ENCODE results near the gene MROH9.

The MROH9 gene

DNA sequence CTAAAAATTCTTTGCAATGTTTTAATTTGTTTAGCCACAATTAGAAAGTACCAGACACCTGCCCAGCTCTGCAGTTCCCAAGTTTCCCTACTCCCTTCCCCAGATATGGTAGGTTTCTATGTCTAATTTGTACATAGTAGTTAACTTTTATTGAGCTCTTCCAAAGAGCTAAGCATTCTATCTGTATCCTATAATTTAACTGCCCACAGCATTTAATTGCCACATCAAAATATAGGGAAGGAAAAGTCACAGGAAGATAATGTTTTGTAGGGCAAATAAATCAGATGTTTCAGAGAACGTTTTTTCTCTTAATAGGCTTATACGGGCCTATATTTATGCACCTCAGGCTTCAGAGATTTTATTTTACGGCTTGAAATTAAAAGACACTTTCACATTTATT is 139.7 kb downstream of the MROH9 start:
- Histone ChIP-seq H3K4me1 (ENCODE audit: control insufficient read depth in 1 of 2, insufficient read depth in 2 of 2, low read length in 2 of 2) (no peaks in the 10 kb centered on the region), H3K9me3 (ENCODE audit: control insufficient read depth in 1 of 2, low read length in 2 of 2) (no peaks in the 10 kb centered on the region)

DNA sequence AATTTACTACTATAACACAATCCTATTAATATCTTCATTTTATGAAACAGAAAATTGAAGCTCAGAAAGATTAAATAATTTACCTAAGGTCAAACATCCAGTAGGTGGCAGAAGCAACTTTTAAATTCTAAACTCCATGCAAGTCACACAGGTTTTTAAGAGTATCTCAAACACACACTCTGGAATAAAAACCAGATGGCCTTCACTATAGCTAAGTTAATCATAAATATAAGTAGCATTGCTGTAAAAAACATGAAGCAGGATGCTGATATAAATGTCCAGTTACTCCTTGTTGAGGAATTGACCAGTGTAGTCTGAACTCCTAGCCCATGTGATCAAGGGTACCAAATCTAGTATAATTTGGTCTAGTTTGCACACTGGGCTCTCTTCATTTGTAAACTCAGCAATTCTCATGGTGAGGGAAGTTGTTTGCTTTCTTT is 146.0 kb downstream of the MROH9 start:
- no peak overlapping the region for H3K9ac ChIP-seq (ENCODE audit: low read depth in 1 of 2, low read length in 2 of 2)
- H3K27ac ChIP-seq (ENCODE audit: low read depth, low read length), result no peak overlapping the region

More for the DNA sequence above, 139.7 kb downstream of the MROH9 start:
- Histone ChIP-seq H3K4me3 (ENCODE audit: low read depth in 1 of 2, low read length in 2 of 2) (no peak overlapping the region), H3K27ac (ENCODE audit: low read depth, low read length) (no peak overlapping the region), H3K27me3 (ENCODE audit: control insufficient read depth in 1 of 2, insufficient read depth in 2 of 2, low read length in 2 of 2) (no peaks in the 10 kb centered on the region), H3K36me3 (ENCODE audit: control insufficient read depth in 1 of 2, insufficient read depth in 2 of 2, low read length in 2 of 2) (no peaks in the 10 kb centered on the region), H3K9ac (ENCODE audit: low read depth in 1 of 2, low read length in 2 of 2) (no peak overlapping the region)

DNA sequence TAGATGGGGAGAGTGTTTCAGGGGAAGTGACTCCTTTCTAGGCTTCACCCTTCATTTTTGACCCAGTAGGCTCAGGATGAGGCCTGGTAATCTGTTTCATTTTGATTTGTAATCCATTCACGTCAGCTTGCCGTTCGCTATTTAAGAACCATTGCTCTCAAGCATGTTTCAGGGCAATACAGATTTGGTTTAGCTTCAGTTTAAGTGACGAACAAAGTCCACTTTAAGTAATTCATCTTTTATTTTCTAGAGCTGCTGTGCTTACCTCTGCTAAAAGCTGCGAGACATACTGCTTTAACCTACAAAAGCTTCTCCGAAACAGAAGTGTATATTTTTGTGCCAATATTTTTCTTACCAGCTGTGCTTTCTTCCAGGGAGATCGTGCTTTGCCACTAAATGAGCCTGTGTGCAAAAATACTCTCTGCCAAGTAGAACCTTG is 146.4 kb downstream of the MROH9 start:
- Histone ChIP-seq H3K36me3 (ENCODE audit: control insufficient read depth in 1 of 2, insufficient read depth in 2 of 2, low read length in 2 of 2) (no peaks in the 10 kb centered on the region), H3K27me3 (ENCODE audit: control insufficient read depth in 1 of 2, insufficient read depth in 2 of 2, low read length in 2 of 2) (no peaks in the 10 kb centered on the region), H3K9ac (ENCODE audit: low read depth in 1 of 2, low read length in 2 of 2) (no peak overlapping the region), H3K4me1 (ENCODE audit: control insufficient read depth in 1 of 2, insufficient read depth in 2 of 2, low read length in 2 of 2) (peaks cover 19 to 24% of the 10 kb centered on the region in 2 donors), H3K27ac (ENCODE audit: low read depth, low read length) (no peak overlapping the region), H3K9me3 (ENCODE audit: control insufficient read depth in 1 of 2, low read length in 2 of 2) (no peaks in the 10 kb centered on the region), H3K4me3 (ENCODE audit: low read depth in 1 of 2, low read length in 2 of 2) (no peak overlapping the region)

More for the DNA sequence above, 146.0 kb downstream of the MROH9 start:
- H3K27me3 ChIP-seq (ENCODE audit: control insufficient read depth in 1 of 2, insufficient read depth in 2 of 2, low read length in 2 of 2), result no peaks in the 10 kb centered on the region
- H3K4me3 ChIP-seq (ENCODE audit: low read depth in 1 of 2, low read length in 2 of 2), result no peak overlapping the region
- H3K36me3 ChIP-seq (ENCODE audit: control insufficient read depth in 1 of 2, insufficient read depth in 2 of 2, low read length in 2 of 2), result no peaks in the 10 kb centered on the region
- H3K9me3 ChIP-seq (ENCODE audit: control insufficient read depth in 1 of 2, low read length in 2 of 2), result no peaks in the 10 kb centered on the region
- peaks cover 19 to 24% of the 10 kb centered on the region in 2 donors for H3K4me1 ChIP-seq (ENCODE audit: control insufficient read depth in 1 of 2, insufficient read depth in 2 of 2, low read length in 2 of 2)

DNA sequence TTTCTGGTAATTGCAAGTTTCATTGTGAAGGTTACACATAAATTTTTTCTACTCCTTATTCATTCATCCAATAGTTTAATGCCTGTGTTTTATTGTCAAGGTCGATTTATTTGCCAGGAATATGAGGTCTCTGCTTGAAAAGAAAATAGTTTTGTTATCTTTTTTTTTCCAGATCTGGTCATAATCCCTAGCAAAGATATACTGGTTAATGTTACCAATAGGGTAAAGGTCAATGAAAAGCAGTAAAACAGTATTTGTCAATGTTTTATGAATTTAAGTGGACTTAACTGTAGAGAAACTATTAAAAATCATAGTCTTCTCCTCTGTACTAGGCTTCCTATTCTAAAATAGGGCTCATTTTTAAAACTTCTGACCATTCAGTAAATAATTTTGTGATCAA is 147.3 kb downstream of the MROH9 start:
- H3K27ac ChIP-seq (ENCODE audit: low read depth, low read length), result no peak overlapping the region
- H3K36me3 ChIP-seq (ENCODE audit: control insufficient read depth in 1 of 2, insufficient read depth in 2 of 2, low read length in 2 of 2), result no peaks in the 10 kb centered on the region
- H3K4me1 ChIP-seq (ENCODE audit: control insufficient read depth in 1 of 2, insufficient read depth in 2 of 2, low read length in 2 of 2), result peaks cover 19 to 24% of the 10 kb centered on the region in 2 donors
- no peak overlapping the region for H3K9ac ChIP-seq (ENCODE audit: low read depth in 1 of 2, low read length in 2 of 2)
- no peaks in the 10 kb centered on the region for H3K9me3 ChIP-seq (ENCODE audit: control insufficient read depth in 1 of 2, low read length in 2 of 2)
- H3K27me3 ChIP-seq (ENCODE audit: control insufficient read depth in 1 of 2, insufficient read depth in 2 of 2, low read length in 2 of 2), result no peaks in the 10 kb centered on the region
- H3K4me3 ChIP-seq (ENCODE audit: low read depth in 1 of 2, low read length in 2 of 2), result no peak overlapping the region

DNA sequence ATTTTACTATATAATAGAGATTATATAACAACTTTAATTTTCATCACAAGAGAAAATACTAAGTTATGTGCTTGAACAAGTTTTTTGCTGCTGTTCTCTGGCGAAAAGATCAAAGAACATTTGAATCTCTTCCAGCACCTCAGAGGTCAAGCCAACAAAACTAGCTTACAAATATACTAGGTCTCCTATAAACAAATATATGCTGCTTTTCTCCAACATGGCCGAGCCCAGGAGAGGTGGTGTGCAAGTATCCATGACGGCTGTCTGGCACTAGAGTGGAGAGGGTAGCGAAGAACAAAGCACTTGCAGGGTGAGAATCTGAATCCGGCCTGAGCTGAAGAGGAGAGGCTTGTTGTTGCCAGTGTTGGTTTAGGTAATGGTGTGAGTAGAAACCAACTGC is 147.9 kb downstream of the MROH9 start:
- no peak overlapping the region for H3K9ac ChIP-seq (ENCODE audit: low read depth in 1 of 2, low read length in 2 of 2)

DNA sequence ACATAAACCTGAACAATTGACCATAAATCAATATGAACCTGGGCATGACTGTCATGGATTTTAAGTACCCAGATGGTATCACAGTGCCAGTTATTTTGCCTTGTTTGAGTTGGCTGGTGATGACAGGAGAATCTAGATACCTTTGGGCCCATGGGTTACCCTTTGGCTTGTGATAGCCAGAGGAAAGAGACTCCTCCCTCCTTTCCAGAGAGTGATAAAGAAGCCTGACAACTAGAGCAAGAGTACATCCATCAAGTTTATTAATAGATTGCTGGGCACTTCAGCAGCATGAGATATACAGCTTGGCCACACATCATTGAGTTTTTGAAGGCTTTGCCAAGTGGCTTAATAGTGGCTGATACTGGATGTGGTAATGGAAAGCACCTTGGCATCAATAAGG is 148.8 kb downstream of the MROH9 start:
- H3K9ac ChIP-seq (ENCODE audit: low read depth in 1 of 2, low read length in 2 of 2), result no peak overlapping the region
- no peaks in the 10 kb centered on the region for H3K27me3 ChIP-seq (ENCODE audit: control insufficient read depth in 1 of 2, insufficient read depth in 2 of 2, low read length in 2 of 2)
- no peak overlapping the region for H3K4me3 ChIP-seq (ENCODE audit: low read depth in 1 of 2, low read length in 2 of 2)
- H3K9me3 ChIP-seq (ENCODE audit: control insufficient read depth in 1 of 2, low read length in 2 of 2), result no peaks in the 10 kb centered on the region
- H3K36me3 ChIP-seq (ENCODE audit: control insufficient read depth in 1 of 2, insufficient read depth in 2 of 2, low read length in 2 of 2), result no peaks in the 10 kb centered on the region
- no peak overlapping the region for H3K27ac ChIP-seq (ENCODE audit: low read depth, low read length)
- H3K4me1 ChIP-seq (ENCODE audit: control insufficient read depth in 1 of 2, insufficient read depth in 2 of 2, low read length in 2 of 2), result peaks cover 19 to 24% of the 10 kb centered on the region in 2 donors

More for the DNA sequence above, 147.9 kb downstream of the MROH9 start:
- no peak overlapping the region for H3K27ac ChIP-seq (ENCODE audit: low read depth, low read length)
- no peaks in the 10 kb centered on the region for H3K36me3 ChIP-seq (ENCODE audit: control insufficient read depth in 1 of 2, insufficient read depth in 2 of 2, low read length in 2 of 2)
- H3K27me3 ChIP-seq (ENCODE audit: control insufficient read depth in 1 of 2, insufficient read depth in 2 of 2, low read length in 2 of 2), result no peaks in the 10 kb centered on the region
- peaks cover 19 to 24% of the 10 kb centered on the region in 2 donors for H3K4me1 ChIP-seq (ENCODE audit: control insufficient read depth in 1 of 2, insufficient read depth in 2 of 2, low read length in 2 of 2)
- no peaks in the 10 kb centered on the region for H3K9me3 ChIP-seq (ENCODE audit: control insufficient read depth in 1 of 2, low read length in 2 of 2)
- H3K4me3 ChIP-seq (ENCODE audit: low read depth in 1 of 2, low read length in 2 of 2), result no peak overlapping the region

DNA sequence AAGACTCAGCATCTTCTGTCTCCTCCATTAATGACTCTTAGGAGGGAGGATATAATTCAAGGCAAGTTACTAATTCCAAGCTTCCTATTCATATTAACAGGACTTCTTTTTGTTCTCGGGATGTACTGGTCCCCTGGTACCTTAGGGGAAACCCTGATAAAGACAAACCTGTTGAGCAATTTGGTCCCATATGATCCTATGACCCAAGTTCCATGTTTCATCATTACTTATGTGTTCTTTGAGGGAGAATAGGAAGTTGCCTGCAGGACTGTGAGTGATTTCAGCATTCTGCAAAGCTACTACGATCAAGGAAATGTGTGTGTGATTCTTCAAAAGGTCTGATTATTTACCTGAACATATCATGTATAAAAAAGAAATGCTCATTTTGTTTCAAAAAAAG is 149.5 kb downstream of the MROH9 start:
- no peaks in the 10 kb centered on the region for H3K9me3 ChIP-seq (ENCODE audit: control insufficient read depth in 1 of 2, low read length in 2 of 2)
- no peaks in the 10 kb centered on the region for H3K27me3 ChIP-seq (ENCODE audit: control insufficient read depth in 1 of 2, insufficient read depth in 2 of 2, low read length in 2 of 2)
- H3K4me1 ChIP-seq (ENCODE audit: control insufficient read depth in 1 of 2, insufficient read depth in 2 of 2, low read length in 2 of 2), result peaks cover 19 to 24% of the 10 kb centered on the region in 2 donors
- H3K4me3 ChIP-seq (ENCODE audit: low read depth in 1 of 2, low read length in 2 of 2), result no peak overlapping the region
- H3K36me3 ChIP-seq (ENCODE audit: control insufficient read depth in 1 of 2, insufficient read depth in 2 of 2, low read length in 2 of 2), result no peaks in the 10 kb centered on the region
- H3K27ac ChIP-seq (ENCODE audit: low read depth, low read length), result no peak overlapping the region
- H3K9ac ChIP-seq (ENCODE audit: low read depth in 1 of 2, low read length in 2 of 2), result no peak overlapping the region

DNA sequence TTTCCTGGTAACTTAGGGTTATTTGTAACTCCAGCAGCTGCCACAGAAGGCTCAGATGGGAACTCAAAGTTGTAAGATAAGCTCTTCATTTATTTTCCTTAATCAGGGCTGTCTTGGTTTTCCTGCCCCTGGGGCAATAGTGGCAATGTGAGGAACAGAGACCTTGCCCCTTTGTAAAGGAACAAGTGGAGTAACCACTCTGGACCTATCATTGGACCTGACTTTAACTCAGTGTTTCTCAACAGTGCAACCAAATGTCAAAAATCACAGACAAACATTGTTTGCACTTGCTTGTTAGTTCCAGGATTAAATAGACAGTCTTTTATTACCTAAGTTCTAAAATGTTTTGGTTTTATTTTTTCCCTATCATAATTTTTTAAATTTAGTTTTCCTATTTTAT is 152.6 kb downstream of the MROH9 start:
- H3K9ac ChIP-seq (ENCODE audit: low read depth in 1 of 2, low read length in 2 of 2), result no peak overlapping the region
- no peak overlapping the region for H3K27ac ChIP-seq (ENCODE audit: low read depth, low read length)
- no peak overlapping the region for H3K4me3 ChIP-seq (ENCODE audit: low read depth in 1 of 2, low read length in 2 of 2)
- H3K4me1 ChIP-seq (ENCODE audit: control insufficient read depth in 1 of 2, insufficient read depth in 2 of 2, low read length in 2 of 2), result peaks cover 7 to 9% of the 10 kb centered on the region in 2 donors
- H3K36me3 ChIP-seq (ENCODE audit: control insufficient read depth in 1 of 2, insufficient read depth in 2 of 2, low read length in 2 of 2), result no peaks in the 10 kb centered on the region
- no peaks in the 10 kb centered on the region for H3K9me3 ChIP-seq (ENCODE audit: control insufficient read depth in 1 of 2, low read length in 2 of 2)
- no peaks in the 10 kb centered on the region for H3K27me3 ChIP-seq (ENCODE audit: control insufficient read depth in 1 of 2, insufficient read depth in 2 of 2, low read length in 2 of 2)

DNA sequence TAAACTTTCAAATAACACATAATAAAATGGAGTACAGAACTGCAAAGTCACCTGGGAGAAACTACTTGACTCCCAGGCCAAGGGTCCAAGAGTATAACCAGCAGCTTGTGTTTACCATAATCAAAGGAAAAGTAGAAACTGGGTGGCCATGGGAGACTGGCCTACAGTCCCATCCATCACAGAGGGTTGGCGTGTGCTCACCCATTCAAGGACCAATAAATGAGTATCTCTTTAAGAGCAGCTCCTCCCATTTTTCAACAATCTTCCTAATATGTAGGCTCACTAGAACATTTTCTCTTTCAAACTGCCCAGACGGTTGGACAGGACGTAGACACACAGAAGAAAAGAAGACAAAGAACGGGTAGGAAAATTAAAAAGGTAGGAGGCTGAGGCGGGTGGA is 155.3 kb downstream of the MROH9 start, which contains the start of gene FMO3:
TSS of gene FMO3 (plus strand) at position 302 of the 400 bp plus-strand sequence. CDS start 1,754 bp downstream, outside the sequence.
- no peak within 1 kb of the TSS for H3K4me3 ChIP-seq (ENCODE audit: low read depth in 1 of 2, low read length in 2 of 2)
- no peaks in the 10 kb centered on the region for H3K27me3 ChIP-seq (ENCODE audit: control insufficient read depth in 1 of 2, insufficient read depth in 2 of 2, low read length in 2 of 2)
- H3K27ac ChIP-seq (ENCODE audit: low read depth, low read length), result no peak within 1 kb of the TSS

DNA sequence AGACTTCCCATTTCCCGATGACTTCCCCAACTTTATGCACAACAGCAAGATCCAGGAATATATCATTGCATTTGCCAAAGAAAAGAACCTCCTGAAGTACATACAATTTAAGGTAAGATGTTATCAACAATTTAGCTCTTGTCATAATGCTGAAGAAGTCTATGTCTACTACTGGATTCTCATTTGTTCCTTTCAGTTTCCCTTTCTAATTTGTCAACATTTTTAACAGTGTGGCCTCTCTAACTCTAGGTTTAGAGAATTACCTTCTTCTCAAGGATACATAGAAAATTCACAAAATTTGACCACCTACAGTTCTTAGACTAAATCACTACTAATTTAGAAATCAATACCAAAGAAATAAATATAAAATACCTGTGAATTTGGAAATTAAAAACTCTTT is 168.5 kb downstream of the MROH9 start:
- Histone ChIP-seq H3K27ac (ENCODE audit: low read depth, low read length) (no peak overlapping the region), H3K4me1 (ENCODE audit: control insufficient read depth in 1 of 2, insufficient read depth in 2 of 2, low read length in 2 of 2) (no peaks in the 10 kb centered on the region), H3K4me3 (ENCODE audit: low read depth in 1 of 2, low read length in 2 of 2) (no peak overlapping the region), H3K36me3 (ENCODE audit: control insufficient read depth in 1 of 2, insufficient read depth in 2 of 2, low read length in 2 of 2) (no peaks in the 10 kb centered on the region), H3K27me3 (ENCODE audit: control insufficient read depth in 1 of 2, insufficient read depth in 2 of 2, low read length in 2 of 2) (no peaks in the 10 kb centered on the region), H3K9me3 (ENCODE audit: control insufficient read depth in 1 of 2, low read length in 2 of 2) (no peaks in the 10 kb centered on the region), H3K9ac (ENCODE audit: low read depth in 1 of 2, low read length in 2 of 2) (no peak overlapping the region)

More for the DNA sequence above, 155.3 kb downstream of the MROH9 start, which contains the start of gene FMO3:
- no peaks in the 10 kb centered on the region for H3K36me3 ChIP-seq (ENCODE audit: control insufficient read depth in 1 of 2, insufficient read depth in 2 of 2, low read length in 2 of 2)
- H3K9ac ChIP-seq (ENCODE audit: low read depth in 1 of 2, low read length in 2 of 2), result no peak within 1 kb of the TSS
- no peaks in the 10 kb centered on the region for H3K9me3 ChIP-seq (ENCODE audit: control insufficient read depth in 1 of 2, low read length in 2 of 2)
- H3K4me1 ChIP-seq (ENCODE audit: control insufficient read depth in 1 of 2, insufficient read depth in 2 of 2, low read length in 2 of 2), result no peaks in the 10 kb centered on the region
